Measurements from ENCODE around the gene AFF2. TPM values are rescaled to one million over a fixed set of nuclear protein-coding genes. Genes with fewer than 3 reads are reported as not detected.

The AFF2 gene
- total RNA-seq, 1 donor from 2014 or later: 0.22 TPM

- ATAC-seq (no peak), DNase-seq (ENCODE audit: missing footprints) (no peak)
- intact Hi-C loops (cut with DNase I): no loop called here
Observed at GRCh38 chrX:148530464-148531077, 30.2 kb downstream of the AFF2 start.

GRCh38 chrX:148534291-148534690, 33.9 kb downstream of the AFF2 start:
- intact Hi-C loops (cut with DNase I): no loop called here
- no peak for DNase-seq (ENCODE audit: missing footprints)
- no peak for ATAC-seq

- intact Hi-C loops (cut with DNase I): no loop called here
- ATAC-seq (no peak), DNase-seq (ENCODE audit: missing footprints) (no peak)
Observed at GRCh38 chrX:148535639-148536038, 35.2 kb downstream of the AFF2 start.

- intact Hi-C loops (cut with DNase I): no loop called here
- DNase-seq (ENCODE audit: missing footprints) (no peak), ATAC-seq (no peak)
Observed at GRCh38 chrX:148536961-148537360, 36.5 kb downstream of the AFF2 start.

- ATAC-seq (no peak), DNase-seq (ENCODE audit: missing footprints) (no peak)
- intact Hi-C loops (cut with DNase I): no loop called here
Observed at GRCh38 chrX:148537556-148538182, 37.3 kb downstream of the AFF2 start.

GRCh38 chrX:148538582-148538981, 38.2 kb downstream of the AFF2 start:
- intact Hi-C loops (cut with DNase I): no loop called here
- ATAC-seq (no peak), DNase-seq (ENCODE audit: missing footprints) (no peak)

GRCh38 chrX:148540114-148540513, 39.7 kb downstream of the AFF2 start:
- no peak for ATAC-seq
- no peak for DNase-seq (ENCODE audit: missing footprints)
- intact Hi-C loops (cut with DNase I): no loop called here

GRCh38 chrX:148540671-148541583, 40.5 kb downstream of the AFF2 start:
- ATAC-seq (no peak), DNase-seq (ENCODE audit: missing footprints) (no peak)
- intact Hi-C loops (cut with DNase I): no loop called here

GRCh38 chrX:148541584-148541940, 41.1 kb downstream of the AFF2 start:
- DNase-seq (ENCODE audit: missing footprints) (no peak), ATAC-seq (no peak)
- intact Hi-C loops (cut with DNase I): no loop called here

GRCh38 chrX:148542481-148543255, 42.3 kb downstream of the AFF2 start:
- no peak for ATAC-seq
- intact Hi-C loops (cut with DNase I): no loop called here
- DNase-seq (ENCODE audit: missing footprints): no peak

GRCh38 chrX:148552775-148553174, 52.4 kb downstream of the AFF2 start:
- intact Hi-C loops (cut with DNase I): no loop called here
- ATAC-seq (no peak), DNase-seq (ENCODE audit: missing footprints) (no peak)

- DNase-seq (ENCODE audit: missing footprints) (no peak), ATAC-seq (no peak)
- intact Hi-C loops (cut with DNase I): no loop called here
Observed at GRCh38 chrX:148555101-148555500, 54.7 kb downstream of the AFF2 start.

GRCh38 chrX:148555571-148556243, 55.3 kb downstream of the AFF2 start:
- intact Hi-C loops (cut with DNase I): no loop called here
- DNase-seq (ENCODE audit: missing footprints): no peak
- no peak for ATAC-seq

GRCh38 chrX:148556498-148556897, 56.1 kb downstream of the AFF2 start:
- intact Hi-C loops (cut with DNase I): no loop called here
- DNase-seq (ENCODE audit: missing footprints) (no peak), ATAC-seq (no peak)

- intact Hi-C loops (cut with DNase I): no loop called here
- peak; percentile 11 for DNase-seq (ENCODE audit: missing footprints)
- ATAC-seq: no peak
Observed at GRCh38 chrX:148562846-148563245, 62.4 kb downstream of the AFF2 start.

- no peak for DNase-seq (ENCODE audit: missing footprints)
- no peak for ATAC-seq
- intact Hi-C loops (cut with DNase I): no loop called here
Observed at GRCh38 chrX:148567229-148567628, 66.8 kb downstream of the AFF2 start.

GRCh38 chrX:148567779-148568178, 67.4 kb downstream of the AFF2 start:
- intact Hi-C loops (cut with DNase I): no loop called here
- DNase-seq (ENCODE audit: missing footprints): no peak
- no peak for ATAC-seq

GRCh38 chrX:148568763-148569162, 68.3 kb downstream of the AFF2 start:
- intact Hi-C loops (cut with DNase I): no loop called here
- DNase-seq (ENCODE audit: missing footprints): no peak
- ATAC-seq: no peak

GRCh38 chrX:148572337-148572736, 71.9 kb downstream of the AFF2 start:
- intact Hi-C loops (cut with DNase I): no loop called here
- DNase-seq (ENCODE audit: missing footprints): no peak
- ATAC-seq: no peak

All from Right ventricle myocardium inferior (tissue), 1 donor.